GM19397 (cell line): ENCODE measurements around the gene PTK7.
"Not testable (repeated sequence)": the region's sequence is repeated elsewhere in the genome, so short reads cannot be mapped to it uniquely, and the experiment has no call there.

Experiments
- ATAC-seq: cut with Tn5 transposase; IDR thresholded peaks from one replicate; pipeline ENCODE4 v1.9.1; 2021; ENCODE audit warnings: mild to moderate bottlenecking, moderate library complexity; ENCODE audit not compliant: unreplicated experiment

The PTK7 gene

DNA sequence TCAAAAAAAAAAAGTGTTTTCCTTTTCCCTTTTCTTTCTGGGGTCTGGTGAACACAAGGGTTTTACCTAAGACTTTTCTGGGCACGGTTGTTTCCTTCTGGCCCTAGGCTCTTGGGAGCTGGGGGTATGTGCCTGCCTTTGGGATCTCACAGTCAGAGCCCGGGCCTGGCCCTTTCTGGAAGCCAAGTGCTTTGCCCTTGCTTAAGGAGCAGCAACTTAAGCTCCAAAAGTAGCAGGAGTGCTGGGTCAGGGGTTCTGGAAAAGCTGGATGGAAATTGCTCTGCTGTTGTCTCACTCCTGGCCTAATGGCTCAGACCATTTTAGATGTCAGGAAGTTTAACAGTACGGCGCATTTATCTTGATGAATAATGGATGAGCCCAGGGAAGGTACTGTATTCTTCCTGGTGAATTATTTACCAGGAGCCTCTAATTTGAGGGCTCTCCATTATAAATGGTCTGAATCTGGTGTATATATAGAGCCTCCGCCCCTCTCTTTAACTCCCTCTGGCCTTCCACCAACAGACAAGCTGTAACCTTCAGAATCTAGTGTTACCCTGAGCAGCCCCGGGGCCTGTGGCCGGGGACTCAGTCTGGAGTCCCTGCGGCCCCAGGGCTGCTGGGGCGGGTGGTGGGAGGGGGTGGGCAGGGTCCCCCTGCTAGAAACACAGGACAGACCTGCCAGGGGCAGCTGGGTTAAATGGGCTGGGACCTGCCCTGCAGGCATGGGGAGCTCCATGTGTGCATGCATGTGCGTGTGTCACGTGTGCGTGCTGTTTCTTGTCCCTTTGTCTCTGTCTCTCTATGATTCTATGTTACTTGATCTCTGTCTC lies 37.5 kb downstream of the PTK7 start:
- no peak for ATAC-seq

DNA sequence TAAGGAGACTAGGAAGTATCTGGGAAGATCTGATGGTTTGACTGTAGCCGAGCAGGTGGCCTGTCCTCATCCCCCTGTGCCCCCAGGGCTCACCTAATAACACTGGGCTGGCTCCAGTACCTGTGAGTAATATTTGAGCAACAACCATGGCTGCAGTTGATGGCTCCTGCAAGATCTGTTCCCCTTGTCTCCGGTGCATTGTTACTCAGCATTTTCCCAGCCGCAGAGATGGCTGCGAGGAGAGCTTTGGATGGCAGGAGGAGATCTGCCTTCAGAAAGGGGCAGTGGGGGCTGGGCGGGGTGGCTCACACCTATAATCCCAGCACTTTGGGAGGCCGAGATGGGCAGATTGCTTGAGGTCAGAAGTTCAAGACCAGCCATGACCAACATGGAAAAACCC lies 39.3 kb downstream of the PTK7 start:
- no peak for ATAC-seq

DNA sequence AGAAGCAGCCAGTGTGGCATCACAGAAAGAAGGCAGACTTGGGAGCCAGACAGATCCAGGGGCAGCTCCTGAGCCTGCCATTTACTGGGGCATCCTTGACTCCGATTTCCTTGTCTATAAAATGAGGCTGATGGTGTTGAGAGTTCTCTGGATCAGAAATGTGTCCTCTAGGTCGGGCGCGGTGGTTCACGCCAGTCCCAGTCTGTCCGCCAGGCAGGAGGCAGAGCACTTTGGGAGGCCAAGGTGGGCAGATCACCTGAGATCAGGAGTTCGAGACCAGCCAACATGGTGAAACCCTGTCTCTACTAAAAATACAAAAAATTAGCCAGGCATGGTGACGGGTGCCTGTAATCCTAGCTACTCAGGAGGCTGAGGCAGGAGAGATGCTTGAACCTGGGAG lies 41.4 kb downstream of the PTK7 start:
- ATAC-seq: not testable (repeated sequence)

- ATAC-seq: no peak
Measured at GRCh38 chr6:43119482-43119881, 43.4 kb downstream of the PTK7 start.

GRCh38 chr6:43120101-43120763 lies 44.1 kb downstream of the PTK7 start:
- no peak for ATAC-seq

GRCh38 chr6:43120944-43121913 lies 45.1 kb downstream of the PTK7 start:
- no peak for ATAC-seq

- ATAC-seq: no peak
Measured at GRCh38 chr6:43122146-43122545, 46.0 kb downstream of the PTK7 start.

DNA sequence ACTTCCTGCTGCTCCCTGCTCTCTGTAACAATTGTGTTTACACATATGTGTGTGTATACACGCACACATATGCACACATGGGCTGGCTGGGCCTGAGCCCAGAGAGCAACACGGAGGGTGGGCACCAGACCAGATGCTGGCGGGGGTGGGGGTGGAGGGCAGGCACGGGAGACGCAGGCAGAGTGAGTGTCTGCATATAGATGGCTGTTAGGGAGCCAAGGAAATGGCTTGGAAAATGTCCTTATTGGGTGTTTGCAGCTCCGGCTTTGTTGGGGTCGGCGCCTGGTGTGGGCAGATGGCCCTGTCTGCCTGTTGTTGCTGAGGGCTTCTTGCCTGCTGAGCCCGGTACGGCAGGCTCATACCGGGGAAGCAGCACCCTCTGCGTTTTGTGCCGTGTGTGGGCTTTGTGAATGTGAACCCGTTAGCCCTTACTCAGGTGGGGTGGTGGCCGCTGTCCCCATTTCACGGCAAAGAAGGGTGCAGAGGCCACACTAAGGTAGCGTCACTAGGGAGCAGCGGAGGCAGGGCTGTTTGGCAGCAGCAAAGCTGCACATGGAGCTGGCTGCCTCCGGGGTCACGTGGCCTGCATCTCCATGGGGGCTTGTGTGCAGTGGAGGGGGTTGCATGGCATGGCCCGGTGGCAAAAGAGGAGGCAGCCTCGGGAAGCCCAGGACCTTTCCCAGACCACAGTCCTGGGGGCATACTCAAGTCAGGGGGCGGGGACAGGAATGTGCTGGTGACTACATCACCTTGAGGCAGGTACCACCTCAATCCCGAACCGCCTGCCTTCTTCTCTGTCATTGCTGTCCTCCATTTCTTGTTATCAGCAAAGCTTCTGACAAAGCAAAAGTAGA lies 47.6 kb downstream of the PTK7 start:
- ATAC-seq: no peak

DNA sequence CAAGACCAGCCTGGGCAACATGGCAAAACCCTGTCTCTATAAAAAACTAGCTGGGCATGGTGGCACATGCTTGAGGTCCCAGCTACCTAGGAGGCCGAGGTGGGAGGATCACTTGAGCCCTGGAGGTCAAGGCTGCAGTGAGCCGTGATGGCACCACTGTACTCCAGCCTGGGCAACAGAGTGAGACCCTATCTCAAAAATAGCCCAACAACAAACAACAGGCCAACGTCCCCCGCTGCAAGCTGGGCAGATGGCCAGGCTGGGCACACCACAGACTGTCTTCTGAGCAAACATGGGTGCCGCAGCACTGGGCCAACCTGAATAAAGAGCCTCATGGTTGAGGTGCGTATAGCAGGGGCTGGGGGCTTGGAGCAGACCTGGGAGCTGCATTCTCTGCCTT lies 48.4 kb downstream of the PTK7 start:
- ATAC-seq: no peak

DNA sequence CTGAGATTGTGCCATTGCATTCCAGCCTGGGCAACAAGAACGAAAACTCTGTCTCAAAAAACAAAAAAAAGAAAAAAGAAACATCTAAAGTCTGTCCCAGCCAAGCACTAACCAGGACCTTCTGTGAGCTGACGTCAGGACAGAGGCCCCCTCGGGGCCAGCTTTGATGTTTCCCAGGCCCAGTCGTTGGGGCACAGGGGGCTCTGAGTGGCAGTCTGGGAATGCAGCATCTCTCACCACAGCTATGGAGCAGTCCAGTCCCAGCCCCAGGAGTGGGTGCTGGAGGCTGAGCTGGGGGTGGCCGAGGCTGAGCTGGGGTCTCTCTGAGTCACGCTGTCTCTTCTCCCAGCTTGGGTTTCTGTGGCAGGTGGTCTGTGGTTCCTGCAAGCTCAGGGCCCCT lies 49.0 kb downstream of the PTK7 start:
- no peak for ATAC-seq

DNA sequence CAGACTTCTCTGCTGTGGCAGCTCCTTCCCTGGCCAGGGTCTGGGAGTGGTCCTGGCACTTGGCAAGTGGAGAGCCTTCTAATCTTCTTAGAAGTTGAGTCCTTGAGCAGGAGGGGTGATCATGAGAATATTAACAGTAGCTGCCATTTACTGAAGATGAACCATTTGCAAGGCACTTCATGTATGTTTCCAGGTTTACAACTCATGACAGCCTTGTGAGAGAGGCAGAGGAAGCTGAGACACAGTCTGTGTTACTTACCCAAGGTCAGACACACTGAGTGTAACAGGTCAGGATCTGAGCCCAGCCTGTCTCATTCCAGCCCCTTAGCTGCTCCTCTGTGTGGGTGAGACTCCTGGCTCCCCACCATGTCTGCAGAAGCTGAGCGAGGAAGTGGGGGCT lies 49.4 kb downstream of the PTK7 start:
- no peak for ATAC-seq

DNA sequence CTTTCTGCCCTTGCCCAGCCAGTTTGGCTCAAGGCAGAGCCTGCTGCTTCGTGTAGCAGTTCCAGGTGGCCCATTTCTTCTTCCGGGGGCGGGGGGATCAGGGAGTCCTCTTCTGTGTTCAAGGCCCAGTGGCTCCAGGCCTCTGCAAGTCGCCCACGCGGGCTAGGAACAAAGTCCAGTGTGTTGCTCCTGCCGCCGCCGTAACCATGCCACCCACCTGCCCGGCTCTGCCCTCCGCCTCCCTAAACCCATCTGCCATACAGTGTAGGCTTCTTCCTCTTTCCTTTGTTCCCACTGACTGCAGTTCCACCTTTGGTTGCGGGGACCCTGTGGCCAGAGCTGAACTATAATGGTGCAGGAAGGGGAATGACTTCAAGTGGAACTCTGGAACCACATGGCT lies 51.1 kb downstream of the PTK7 start:
- ATAC-seq: no peak

DNA sequence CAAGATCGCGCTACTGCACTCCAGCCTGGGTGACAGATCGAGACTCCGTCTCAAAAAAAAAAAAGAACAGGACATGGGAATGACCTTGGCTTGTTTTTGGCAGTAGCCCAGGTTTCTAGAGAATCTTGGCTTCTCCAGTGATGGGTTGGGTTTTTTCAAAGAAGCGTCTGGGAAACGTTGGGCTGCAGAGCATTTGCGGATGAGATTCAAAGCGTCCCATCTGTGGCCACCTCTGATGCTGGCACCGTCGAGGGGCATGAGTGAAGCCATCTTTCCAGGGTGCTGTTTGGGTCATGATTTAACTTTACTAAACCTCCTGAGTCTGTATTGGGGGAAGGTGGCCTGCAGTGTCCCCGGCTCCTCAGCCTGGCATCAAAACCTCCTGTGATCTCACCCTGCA lies 51.8 kb downstream of the PTK7 start:
- no peak for ATAC-seq

GRCh38 chr6:43128926-43129325 lies 52.8 kb downstream of the PTK7 start:
- no peak for ATAC-seq

DNA sequence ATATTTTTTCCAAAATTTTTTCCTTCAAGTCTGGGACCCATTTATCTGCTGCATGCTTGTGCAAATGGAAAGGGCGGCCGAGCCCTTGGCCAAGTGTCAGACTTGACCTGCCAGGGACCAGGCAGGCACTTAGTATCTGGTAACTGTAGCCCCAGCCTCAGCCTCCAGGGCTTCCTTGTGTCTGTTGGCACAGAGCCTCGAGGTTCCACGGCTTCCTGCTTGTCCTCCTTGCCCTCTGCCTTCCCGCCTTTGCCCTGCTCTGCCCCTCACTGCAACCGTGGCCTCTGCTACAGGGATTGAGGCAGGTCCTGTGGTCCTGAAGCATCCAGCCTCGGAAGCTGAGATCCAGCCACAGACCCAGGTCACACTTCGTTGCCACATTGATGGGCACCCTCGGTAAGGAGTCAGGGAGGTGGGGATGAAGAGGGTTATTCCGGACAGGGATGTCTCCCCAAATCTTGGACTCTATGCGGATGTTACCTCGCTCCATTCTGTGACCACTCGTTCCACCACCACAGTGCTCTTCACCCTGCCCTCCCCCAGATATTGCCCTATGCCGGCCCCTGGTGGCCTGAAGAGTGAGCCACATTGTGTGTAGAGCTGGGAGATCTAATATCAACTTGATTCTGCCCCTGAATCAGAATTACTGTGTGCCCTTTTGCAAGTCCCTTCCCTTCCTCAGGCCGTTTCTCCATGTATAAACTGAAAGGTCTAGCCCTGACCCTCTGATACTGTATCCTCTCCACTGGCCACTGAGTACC lies 53.5 kb downstream of the PTK7 start:
- ATAC-seq: no peak

- ATAC-seq: no peak
Measured at GRCh38 chr6:43130429-43130828, 54.3 kb downstream of the PTK7 start.

DNA sequence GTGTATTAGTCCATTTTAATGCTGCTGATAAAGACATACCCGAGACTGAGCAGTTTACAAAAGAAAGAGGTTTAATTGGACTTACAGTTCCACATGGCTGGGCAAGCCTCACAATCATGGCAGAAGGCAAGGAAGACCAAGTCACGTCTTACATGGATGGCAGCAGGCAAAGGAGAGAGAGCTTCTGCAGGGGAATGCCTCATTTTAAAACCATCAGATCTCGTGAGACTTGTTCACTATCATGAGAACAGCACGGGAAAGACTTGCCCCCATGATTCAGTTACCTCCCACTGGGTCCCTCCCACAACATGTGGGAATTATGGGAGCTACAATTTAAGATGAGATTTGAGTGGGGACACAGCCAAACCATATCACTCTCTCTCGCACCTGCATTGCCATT lies 55.3 kb downstream of the PTK7 start:
- not testable (repeated sequence) for ATAC-seq

DNA sequence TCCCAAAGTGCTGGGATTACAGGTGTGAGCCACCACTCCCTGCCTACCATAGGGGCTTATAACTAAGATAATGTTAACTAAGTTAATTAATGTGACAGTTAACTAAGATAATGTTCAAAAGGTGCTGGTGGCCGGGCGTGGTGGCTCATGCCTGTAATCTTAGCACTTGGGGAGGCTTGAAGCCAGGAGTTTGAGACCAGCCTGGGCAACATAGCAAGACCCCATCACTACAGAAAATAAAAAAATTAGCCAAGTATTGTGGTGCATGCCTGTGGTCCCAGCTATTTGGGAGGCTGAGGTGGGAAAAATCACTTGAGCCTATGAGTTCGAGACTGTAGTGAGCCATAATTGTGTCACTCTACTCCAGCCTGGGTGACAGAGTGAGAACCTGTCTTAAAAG lies 62.2 kb downstream of the PTK7 start:
- no peak for ATAC-seq

DNA sequence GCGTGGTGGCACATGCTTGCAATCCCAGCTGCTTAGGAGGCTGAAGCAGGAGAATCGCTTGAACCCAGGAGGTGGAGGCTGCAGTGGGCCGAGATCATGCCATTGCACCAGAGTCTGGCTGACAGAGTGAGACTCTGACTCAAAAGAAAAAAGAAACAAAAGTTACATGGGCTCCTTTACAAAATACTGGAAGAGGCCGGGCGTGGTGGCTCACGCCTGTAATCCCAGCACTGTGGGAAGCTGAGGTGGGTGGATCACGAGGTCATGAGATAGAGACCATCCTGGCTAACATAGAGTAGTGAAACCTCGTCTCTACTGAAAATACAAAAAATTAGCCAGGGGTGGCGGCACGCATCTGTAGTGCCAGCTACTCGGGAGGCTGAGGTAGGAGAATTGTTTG lies 63.9 kb downstream of the PTK7 start:
- not testable (repeated sequence) for ATAC-seq

- ATAC-seq: no peak
Measured at GRCh38 chr6:43141644-43142043, 65.5 kb downstream of the PTK7 start.
